NCI-H446 (cell line): ENCODE data around the gene ARAP1.

Source experiments
- DNase-seq, 2 experiments: peaks; one replicate each; lab custom pipeline; 2025; lab: John Stamatoyannopoulos, UW

ARAP1 gene

DNA sequence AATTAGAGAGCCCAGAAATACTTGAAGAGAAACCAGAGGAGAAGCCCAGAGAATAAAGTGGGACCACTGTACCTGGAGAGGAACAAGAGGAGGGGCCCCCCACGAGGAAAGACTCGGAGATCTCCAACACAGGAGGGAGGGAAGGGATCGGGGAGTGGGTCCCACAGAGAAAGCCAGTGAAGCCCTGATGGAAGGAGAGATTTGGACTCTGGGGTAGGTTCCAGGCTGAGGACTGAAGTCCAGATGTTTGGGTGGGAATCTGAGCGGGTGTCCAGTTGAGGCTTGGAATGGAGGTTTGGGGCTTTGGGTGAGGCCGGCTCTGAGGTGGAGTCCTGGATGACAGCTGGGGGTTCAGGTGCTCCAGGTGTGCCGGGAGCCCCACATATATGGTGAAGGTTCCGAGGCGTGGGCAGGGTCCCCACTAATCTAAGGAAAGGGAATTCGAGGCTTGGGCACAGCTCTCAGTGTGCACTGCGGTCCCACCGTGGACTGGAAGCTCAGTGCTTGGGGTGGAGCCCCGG is 110.6 kb downstream of the ARAP1 start:
- DNase-seq = no peak

DNA sequence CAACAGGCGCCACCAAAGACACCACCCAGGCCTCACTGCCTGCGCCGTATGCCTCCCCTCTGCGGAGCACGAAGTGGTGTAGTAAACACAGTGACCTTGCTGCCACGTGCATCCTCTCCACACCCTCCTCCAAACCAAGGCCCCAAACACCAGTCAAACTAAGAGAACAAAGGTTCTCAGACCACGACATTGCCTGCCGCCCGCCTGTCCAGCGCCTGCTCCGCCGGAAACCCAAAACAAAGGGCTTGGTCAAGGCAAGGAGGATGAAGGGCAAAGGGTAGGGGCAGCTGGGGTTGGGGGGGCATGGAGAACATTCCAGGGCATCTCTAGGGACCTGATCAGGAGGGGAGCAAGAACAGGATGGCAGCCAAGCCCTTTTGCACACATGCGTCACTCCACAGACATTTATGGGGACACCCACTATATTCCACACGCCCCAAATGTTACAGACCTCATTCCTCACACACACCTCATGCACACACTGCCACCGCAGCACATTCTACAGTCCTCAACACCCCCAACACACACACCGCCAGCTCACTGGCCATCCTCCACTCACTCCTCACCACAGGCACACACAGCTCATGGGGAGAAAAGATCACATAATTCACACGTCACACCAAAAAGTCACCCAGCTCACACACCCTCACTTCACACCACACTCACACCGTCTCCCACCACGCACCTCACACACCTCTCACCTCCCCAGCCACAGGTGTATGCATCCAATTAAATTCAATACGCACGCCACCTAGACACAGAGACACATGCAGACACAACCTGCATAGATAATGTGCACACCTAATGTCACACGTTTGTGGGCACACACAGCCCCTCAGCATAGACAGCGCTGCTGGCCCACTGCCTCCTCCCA is 112.5 kb downstream of the ARAP1 start:
- no peak for DNase-seq

DNA sequence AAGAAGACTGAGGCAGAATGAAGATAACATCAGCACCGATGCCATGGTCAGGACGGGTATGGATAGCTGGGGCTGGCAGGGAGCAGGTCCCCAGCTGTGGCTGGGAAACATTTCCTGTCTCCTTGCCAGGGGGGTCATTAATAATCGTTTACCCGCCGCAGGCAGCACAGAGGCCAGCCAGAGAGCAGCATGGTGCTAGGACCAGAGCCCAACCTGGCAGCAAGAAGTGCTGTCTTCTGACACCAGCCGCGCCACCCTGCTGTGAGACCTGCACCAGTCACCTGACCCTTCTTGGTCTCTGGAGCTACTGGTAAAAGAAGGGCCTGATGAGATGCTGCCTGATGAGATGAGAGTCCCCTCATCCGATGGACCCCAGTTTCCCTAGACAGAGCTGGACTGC is 114.3 kb downstream of the ARAP1 start:
- peak; percentile 50 to 90 for DNase-seq

DNA sequence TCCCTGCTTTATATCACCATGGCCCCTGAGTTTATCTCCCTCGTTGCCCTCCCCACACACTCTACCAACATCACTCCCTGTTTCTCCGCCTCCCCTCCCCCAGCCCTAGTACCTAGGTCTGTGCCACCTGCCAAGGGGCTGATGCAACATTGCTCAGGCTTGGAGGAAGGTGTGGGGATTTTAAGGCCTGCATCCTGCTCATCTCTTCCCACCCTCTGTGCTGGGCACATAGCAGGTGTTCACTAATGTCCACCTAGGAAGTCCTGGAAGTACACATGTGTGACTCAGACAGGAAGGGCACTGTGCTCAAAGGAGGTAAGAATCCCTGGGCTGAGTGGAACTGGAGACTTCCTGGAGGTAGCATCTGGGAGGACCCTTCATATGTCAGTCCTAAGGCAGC is 115.0 kb downstream of the ARAP1 start:
- no peak for DNase-seq

DNA sequence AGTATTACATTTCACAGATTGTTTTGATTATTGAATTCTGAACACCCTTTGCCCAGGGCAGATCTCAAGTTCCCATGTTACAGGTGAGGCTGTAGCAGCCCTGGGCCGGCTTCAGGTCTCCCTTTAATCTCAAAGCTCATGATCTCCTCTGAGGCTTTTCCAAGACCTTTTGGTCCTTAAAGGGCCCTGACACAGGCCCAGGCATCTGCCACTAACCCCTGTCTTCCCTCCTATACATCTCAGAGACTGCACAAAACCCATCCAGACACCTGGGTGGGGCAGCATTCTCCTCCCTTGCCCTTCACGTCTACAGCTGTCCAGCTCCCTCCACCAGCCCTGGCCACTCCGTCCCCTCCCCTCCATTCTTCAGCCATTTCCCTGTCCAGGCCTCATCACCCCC is 115.8 kb downstream of the ARAP1 start:
- no peak for DNase-seq

DNA sequence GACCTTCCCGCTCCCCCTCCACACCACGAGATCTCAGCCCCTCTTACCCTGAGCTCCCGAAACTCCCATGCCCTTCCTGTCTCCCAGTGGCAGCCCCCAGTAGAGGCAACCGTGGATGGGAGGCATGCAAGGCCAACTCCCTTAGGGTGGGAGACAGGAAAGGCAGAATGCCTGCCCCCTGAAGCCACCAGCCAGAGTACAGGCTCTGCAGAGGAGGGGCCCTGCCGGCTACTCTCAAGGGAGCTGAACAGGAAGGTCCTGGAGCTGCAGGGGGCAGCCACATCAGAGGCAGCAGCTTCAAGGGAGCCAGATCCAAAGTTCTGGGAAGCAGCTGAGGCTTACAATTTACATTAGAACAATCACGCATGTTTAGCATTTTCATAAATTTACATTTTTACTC is 116.3 kb downstream of the ARAP1 start:
- no peak for DNase-seq

DNA sequence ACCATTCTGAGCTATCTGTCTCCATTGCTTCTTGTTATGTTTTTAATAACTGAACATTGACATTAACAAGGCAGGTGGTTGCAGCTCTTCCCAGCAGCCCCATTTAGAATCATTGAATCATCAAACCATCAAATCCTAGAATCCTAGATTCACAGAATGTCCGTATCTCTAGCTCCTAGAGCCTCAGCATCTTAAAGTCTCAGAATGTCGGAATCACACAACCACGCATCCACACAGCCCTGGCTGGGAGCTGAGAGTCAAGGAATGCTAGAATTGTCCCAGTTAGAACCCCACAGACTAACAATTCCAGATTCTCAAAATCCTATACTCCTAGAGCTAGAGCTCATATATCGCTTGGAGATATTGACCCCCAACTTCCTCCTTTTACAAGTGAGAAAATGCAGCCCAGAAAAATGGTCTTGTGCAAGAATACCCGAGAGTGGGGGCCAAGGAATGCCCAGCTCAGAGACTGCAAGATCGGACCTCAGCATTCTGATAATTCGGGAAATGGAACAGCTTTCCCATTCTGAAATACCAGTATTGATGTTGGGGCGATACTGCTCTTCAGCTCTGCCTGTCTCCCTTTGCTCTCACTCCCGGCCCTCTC is 116.8 kb downstream of the ARAP1 start:
- DNase-seq = no peak
